Activated CD8-positive, alpha-beta T cell treated with anti-CD3 and anti-CD28 coated beads, Interleukin-2, amount 10 ng/mL, durations not matched to agents 7 days and 5 days (primary cell): ENCODE results near the gene RIPPLY2. TPM values are rescaled to one million over a fixed set of nuclear protein-coding genes. Genes with fewer than 3 reads are reported as not detected.
"Not testable (repeated sequence)": the region's sequence is repeated elsewhere in the genome, so short reads cannot be mapped to it uniquely, and the experiment has no call there.

Source experiments
- ATAC-seq: fragments of 150-1000 bp; cut with Tn5 transposase; one replicate; pipeline ENCODE4 v1.10.0; 2021; ENCODE audit warnings: moderate library complexity
- CTCF ChIA-PET: fragments of 350-600 bp; sonication (Branson Sonifier 250); formaldehyde crosslinking; loops from one replicate; lab custom pipeline; 2021; ENCODE audit warnings: antibody characterized with exemption; lab: Charles Lee
- POLR2A ChIA-PET: fragments of 350-600 bp; sonication (Branson Sonifier 250); formaldehyde crosslinking; loops from one replicate; lab custom pipeline; 2021; ENCODE audit warnings: antibody characterized with exemption; lab: Charles Lee
- DNase-seq: peaks from one replicate; pipeline ENCODE4 v3.0.0-alpha.2; 2020
- H3K27ac Mint-ChIP-seq: one replicate; pipeline ENCODE4 v1.8.0; 2021; ENCODE audit warnings: mild to moderate bottlenecking, mixed read lengths
- H3K27me3 Mint-ChIP-seq: one replicate; pipeline ENCODE4 v1.8.0; 2021; ENCODE audit warnings: low read depth, mixed read lengths
- H3K36me3 Mint-ChIP-seq: one replicate; pipeline ENCODE4 v1.8.0; 2021; ENCODE audit warnings: low read depth, mixed read lengths
- H3K4me1 Mint-ChIP-seq: one replicate; pipeline ENCODE4 v1.8.0; 2021; ENCODE audit warnings: low read depth, mixed read lengths
- H3K4me3 Mint-ChIP-seq: one replicate; pipeline ENCODE4 v1.8.0; 2021; ENCODE audit warnings: mild to moderate bottlenecking, mixed read lengths
- H3K9me3 Mint-ChIP-seq: one replicate; pipeline ENCODE4 v1.8.0; 2022; ENCODE audit warnings: mixed read lengths; ENCODE audit not compliant: insufficient read depth
- total RNA-seq, 2 experiments: library from RNA; stranded (reverse); gene quantifications; one replicate each; pipeline ENCODE4 v1.2.3, GENCODE V29; 2021

The RIPPLY2 gene
- not detected for total RNA-seq

- DNase-seq = no peak
- ChIA-PET POLR2A (no interaction called here), CTCF (no interaction called here)
- Mint-ChIP-seq H3K27me3 (peaks cover 60% of the 10 kb centered on the region), H3K4me3 (peak within 1 kb of the TSS; percentile 41), H3K36me3 (no peaks in the 10 kb centered on the region), H3K9me3 (no peaks in the 10 kb centered on the region), H3K4me1 (peaks cover 9% of the 10 kb centered on the region), H3K27ac (no peak within 1 kb of the TSS)
- ATAC-seq = peak; percentile 65
Observed at GRCh38 chr6:83853178-83854000, at the start of gene RIPPLY2. Gene RIPPLY2 (plus strand): TSS chr6:83853360. CDS start chr6:83853417, 57 bp downstream.

GRCh38 chr6:83803492-83803891 is 49.7 kb upstream of the RIPPLY2 start:
- DNase-seq, H3K4me3 Mint-ChIP-seq, CTCF ChIA-PET, ATAC-seq, H3K36me3 Mint-ChIP-seq, H3K27ac Mint-ChIP-seq, H3K27me3 Mint-ChIP-seq, H3K9me3 Mint-ChIP-seq, POLR2A ChIA-PET, H3K4me1 Mint-ChIP-seq: not testable (repeated sequence)

- ATAC-seq (no peak), DNase-seq (no peak)
- no peaks in the 10 kb centered on the region for H3K27me3 Mint-ChIP-seq
- H3K36me3 Mint-ChIP-seq = no peaks in the 10 kb centered on the region
- no peak overlapping the region for H3K4me3 Mint-ChIP-seq
- no peak overlapping the region for H3K27ac Mint-ChIP-seq
- ChIA-PET CTCF (no interaction called here), POLR2A (no interaction called here)
- H3K9me3 Mint-ChIP-seq = peaks cover 5% of the 10 kb centered on the region
- no peaks in the 10 kb centered on the region for H3K4me1 Mint-ChIP-seq
Observed at GRCh38 chr6:83804886-83805285, 48.3 kb upstream of the RIPPLY2 start.

GRCh38 chr6:83808005-83808404 is 45.2 kb upstream of the RIPPLY2 start:
- ATAC-seq (no peak), DNase-seq (no peak)
- H3K4me3 Mint-ChIP-seq = no peak overlapping the region
- H3K4me1 Mint-ChIP-seq = no peaks in the 10 kb centered on the region
- CTCF ChIA-PET = no interaction called here
- H3K36me3 Mint-ChIP-seq = no peaks in the 10 kb centered on the region
- H3K27ac Mint-ChIP-seq = no peak overlapping the region
- H3K9me3 Mint-ChIP-seq = peaks cover 5% of the 10 kb centered on the region
- POLR2A ChIA-PET = no interaction called here
- no peaks in the 10 kb centered on the region for H3K27me3 Mint-ChIP-seq

GRCh38 chr6:83808926-83809325 is 44.2 kb upstream of the RIPPLY2 start:
- Mint-ChIP-seq H3K36me3 (no peaks in the 10 kb centered on the region), H3K27me3 (no peaks in the 10 kb centered on the region), H3K27ac (no peak overlapping the region), H3K4me3 (no peak overlapping the region), H3K4me1 (no peaks in the 10 kb centered on the region), H3K9me3 (peaks cover 1% of the 10 kb centered on the region)
- ChIA-PET CTCF (no interaction called here), POLR2A (no interaction called here)
- no peak for DNase-seq
- ATAC-seq = no peak

GRCh38 chr6:83812595-83812994 is 40.6 kb upstream of the RIPPLY2 start:
- H3K4me1 Mint-ChIP-seq = no peaks in the 10 kb centered on the region
- H3K9me3 Mint-ChIP-seq = no peaks in the 10 kb centered on the region
- no peaks in the 10 kb centered on the region for H3K36me3 Mint-ChIP-seq
- H3K27me3 Mint-ChIP-seq = peaks cover 2% of the 10 kb centered on the region
- ATAC-seq = no peak
- no peak overlapping the region for H3K27ac Mint-ChIP-seq
- ChIA-PET CTCF (no interaction called here), POLR2A (no interaction called here)
- H3K4me3 Mint-ChIP-seq = no peak overlapping the region
- no peak for DNase-seq

GRCh38 chr6:83815631-83816272 is 37.4 kb upstream of the RIPPLY2 start:
- H3K27ac Mint-ChIP-seq = no peak overlapping the region
- ATAC-seq (no peak), DNase-seq (no peak)
- H3K36me3 Mint-ChIP-seq = no peaks in the 10 kb centered on the region
- H3K4me3 Mint-ChIP-seq = no peak overlapping the region
- CTCF ChIA-PET = no interaction called here
- POLR2A ChIA-PET = no interaction called here
- no peaks in the 10 kb centered on the region for H3K9me3 Mint-ChIP-seq
- H3K27me3 Mint-ChIP-seq = peaks cover 2% of the 10 kb centered on the region
- H3K4me1 Mint-ChIP-seq = no peaks in the 10 kb centered on the region

- CTCF ChIA-PET = no interaction called here
- H3K36me3 Mint-ChIP-seq = no peaks in the 10 kb centered on the region
- H3K9me3 Mint-ChIP-seq = no peaks in the 10 kb centered on the region
Observed at GRCh38 chr6:83822629-83823169, 30.5 kb upstream of the RIPPLY2 start.

GRCh38 chr6:83824388-83824801 is 28.8 kb upstream of the RIPPLY2 start:
- H3K4me3 Mint-ChIP-seq = no peak overlapping the region
- H3K27ac Mint-ChIP-seq = no peak overlapping the region
- CTCF ChIA-PET = no interaction called here
- ATAC-seq (no peak), DNase-seq (no peak)
- no peaks in the 10 kb centered on the region for H3K9me3 Mint-ChIP-seq
- POLR2A ChIA-PET = no interaction called here
- no peaks in the 10 kb centered on the region for H3K36me3 Mint-ChIP-seq
- no peaks in the 10 kb centered on the region for H3K4me1 Mint-ChIP-seq
- peaks cover 2% of the 10 kb centered on the region for H3K27me3 Mint-ChIP-seq

More at GRCh38 chr6:83822629-83823169, 30.5 kb upstream of the RIPPLY2 start:
- DNase-seq (no peak), ATAC-seq (no peak)
- H3K4me1 Mint-ChIP-seq = no peaks in the 10 kb centered on the region
- no peak overlapping the region for H3K27ac Mint-ChIP-seq
- H3K27me3 Mint-ChIP-seq = peaks cover 2% of the 10 kb centered on the region
- H3K4me3 Mint-ChIP-seq = no peak overlapping the region
- POLR2A ChIA-PET = no interaction called here

GRCh38 chr6:83824831-83825230 is 28.3 kb upstream of the RIPPLY2 start:
- POLR2A ChIA-PET = no interaction called here
- H3K27ac Mint-ChIP-seq = no peak overlapping the region
- peaks cover 2% of the 10 kb centered on the region for H3K27me3 Mint-ChIP-seq

GRCh38 chr6:83827050-83827449 is 26.1 kb upstream of the RIPPLY2 start:
- H3K36me3 Mint-ChIP-seq = no peaks in the 10 kb centered on the region
- H3K27ac Mint-ChIP-seq = no peak overlapping the region
- CTCF ChIA-PET = no interaction called here
- ATAC-seq (no peak), DNase-seq (no peak)
- no peak overlapping the region for H3K4me3 Mint-ChIP-seq
- H3K9me3 Mint-ChIP-seq = no peaks in the 10 kb centered on the region
- H3K4me1 Mint-ChIP-seq = no peaks in the 10 kb centered on the region
- POLR2A ChIA-PET = no interaction called here
- H3K27me3 Mint-ChIP-seq = peaks cover 2% of the 10 kb centered on the region

More at GRCh38 chr6:83824831-83825230, 28.3 kb upstream of the RIPPLY2 start:
- CTCF ChIA-PET = no interaction called here
- DNase-seq (no peak), ATAC-seq (no peak)
- H3K4me1 Mint-ChIP-seq = no peaks in the 10 kb centered on the region
- H3K9me3 Mint-ChIP-seq = no peaks in the 10 kb centered on the region
- no peaks in the 10 kb centered on the region for H3K36me3 Mint-ChIP-seq
- H3K4me3 Mint-ChIP-seq = no peak overlapping the region

GRCh38 chr6:83838727-83839126 is 14.4 kb upstream of the RIPPLY2 start:
- H3K36me3 Mint-ChIP-seq = no peaks in the 10 kb centered on the region
- ATAC-seq = no peak
- DNase-seq = no peak
- H3K4me1 Mint-ChIP-seq = no peaks in the 10 kb centered on the region
- POLR2A ChIA-PET = no interaction called here
- no peak overlapping the region for H3K27ac Mint-ChIP-seq
- no peak overlapping the region for H3K4me3 Mint-ChIP-seq
- H3K27me3 Mint-ChIP-seq = peaks cover 5% of the 10 kb centered on the region
- CTCF ChIA-PET = interaction anchor here (0.6 kb wide), 1 partner anchor 442 kb away, joined by 3 read pairs; no protein-coding TSS in a partner anchor
- H3K9me3 Mint-ChIP-seq = no peaks in the 10 kb centered on the region
